Measurements from ENCODE around the gene ERICH2. TPM values are rescaled to one million over a fixed set of nuclear protein-coding genes. Genes with fewer than 3 reads are reported as not detected.

ERICH2 gene
- total RNA-seq, 1 experiment from 2014 or later = 1.1 TPM

DNA sequence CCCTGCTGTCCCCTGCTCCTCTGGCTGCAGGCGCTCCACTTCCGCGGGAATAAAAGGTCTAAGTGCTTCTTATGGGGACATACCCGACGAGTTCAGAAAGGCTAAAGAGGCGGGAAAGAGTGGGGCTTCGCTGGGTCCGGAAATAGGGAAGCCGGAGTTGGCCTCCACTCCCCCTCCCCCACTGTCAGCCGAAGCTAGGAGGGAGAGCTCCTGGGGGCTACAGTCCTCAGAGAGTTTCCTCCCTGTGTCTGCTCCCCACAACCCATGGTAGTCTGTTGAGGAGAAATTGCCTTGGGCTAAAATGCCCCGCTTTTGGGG is 53.7 kb downstream of the ERICH2 start (continued):
- TF ChIP-seq ZMAT4 (CRISPR knock-in tag; IDR thresholded peaks at IDR 0.05) = no peak
- no peak for TF ChIP-seq OVOL2 (CRISPR knock-in tag; IDR thresholded peaks at IDR 0.05; ENCODE audit: borderline replicate concordance)
- no peak; the same call in 1 of the 2 replicates for TF ChIP-seq KAT7 (CRISPR knock-in tag; IDR thresholded peaks at IDR 0.05; ENCODE audit: borderline replicate concordance)
- TF ChIP-seq ETV6 (CRISPR knock-in tag; IDR thresholded peaks at IDR 0.05) = peak; percentile 71
- TF ChIP-seq, protein P1, sequence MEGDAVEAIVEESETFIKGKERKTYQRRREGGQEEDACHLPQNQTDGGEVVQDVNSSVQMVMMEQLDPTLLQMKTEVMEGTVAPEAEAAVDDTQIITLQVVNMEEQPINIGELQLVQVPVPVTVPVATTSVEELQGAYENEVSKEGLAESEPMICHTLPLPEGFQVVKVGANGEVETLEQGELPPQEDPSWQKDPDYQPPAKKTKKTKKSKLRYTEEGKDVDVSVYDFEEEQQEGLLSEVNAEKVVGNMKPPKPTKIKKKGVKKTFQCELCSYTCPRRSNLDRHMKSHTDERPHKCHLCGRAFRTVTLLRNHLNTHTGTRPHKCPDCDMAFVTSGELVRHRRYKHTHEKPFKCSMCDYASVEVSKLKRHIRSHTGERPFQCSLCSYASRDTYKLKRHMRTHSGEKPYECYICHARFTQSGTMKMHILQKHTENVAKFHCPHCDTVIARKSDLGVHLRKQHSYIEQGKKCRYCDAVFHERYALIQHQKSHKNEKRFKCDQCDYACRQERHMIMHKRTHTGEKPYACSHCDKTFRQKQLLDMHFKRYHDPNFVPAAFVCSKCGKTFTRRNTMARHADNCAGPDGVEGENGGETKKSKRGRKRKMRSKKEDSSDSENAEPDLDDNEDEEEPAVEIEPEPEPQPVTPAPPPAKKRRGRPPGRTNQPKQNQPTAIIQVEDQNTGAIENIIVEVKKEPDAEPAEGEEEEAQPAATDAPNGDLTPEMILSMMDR (IDR thresholded peaks at IDR 0.05) = no peak

GRCh38 chr2:170824526-170825015 is 54.4 kb downstream of the ERICH2 start:
- no peak for ATAC-seq
- H3K4me1 Mint-ChIP-seq = peaks cover 36% of the 10 kb centered on the region
- peaks cover 96% of the 10 kb centered on the region for H3K27me3 Mint-ChIP-seq (ENCODE audit: low read depth)
- H3K27ac Mint-ChIP-seq = no peak overlapping the region
- H3K9me3 Mint-ChIP-seq = no peaks in the 10 kb centered on the region
- H3K36me3 Mint-ChIP-seq = no peaks in the 10 kb centered on the region
- 0 out of 2 replicates have a peak overlapping the region, but pooled peaks have one; percentile 44 for H3K4me3 Mint-ChIP-seq
- DNase-seq (ENCODE audit: low spot score) = no peak
- ChIA-PET POLR2A (no interaction called here), CTCF (interaction anchor here (0.6 to 2.6 kb wide), 6 partner anchors 9 to 463 kb away, joined by 3 to 17 read pairs (median 11); partner anchors contain the start of genes GAD1 and GORASP2)
- no peak for TF ChIP-seq MXD4 (CRISPR knock-in tag; IDR thresholded peaks at IDR 0.05; ENCODE audit: borderline replicate concordance)
- TF ChIP-seq ZNF512 (CRISPR knock-in tag; IDR thresholded peaks at IDR 0.05; ENCODE audit: borderline replicate concordance) = no peak
- TF ChIP-seq GTF2I (CRISPR knock-in tag; conservative IDR thresholded peaks at IDR 0.05) = no peak
- TF ChIP-seq, protein P2, sequence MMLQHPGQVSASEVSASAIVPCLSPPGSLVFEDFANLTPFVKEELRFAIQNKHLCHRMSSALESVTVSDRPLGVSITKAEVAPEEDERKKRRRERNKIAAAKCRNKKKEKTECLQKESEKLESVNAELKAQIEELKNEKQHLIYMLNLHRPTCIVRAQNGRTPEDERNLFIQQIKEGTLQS (CRISPR knock-in tag; conservative IDR thresholded peaks at IDR 0.05) = no peak
- TF ChIP-seq, protein P3, sequence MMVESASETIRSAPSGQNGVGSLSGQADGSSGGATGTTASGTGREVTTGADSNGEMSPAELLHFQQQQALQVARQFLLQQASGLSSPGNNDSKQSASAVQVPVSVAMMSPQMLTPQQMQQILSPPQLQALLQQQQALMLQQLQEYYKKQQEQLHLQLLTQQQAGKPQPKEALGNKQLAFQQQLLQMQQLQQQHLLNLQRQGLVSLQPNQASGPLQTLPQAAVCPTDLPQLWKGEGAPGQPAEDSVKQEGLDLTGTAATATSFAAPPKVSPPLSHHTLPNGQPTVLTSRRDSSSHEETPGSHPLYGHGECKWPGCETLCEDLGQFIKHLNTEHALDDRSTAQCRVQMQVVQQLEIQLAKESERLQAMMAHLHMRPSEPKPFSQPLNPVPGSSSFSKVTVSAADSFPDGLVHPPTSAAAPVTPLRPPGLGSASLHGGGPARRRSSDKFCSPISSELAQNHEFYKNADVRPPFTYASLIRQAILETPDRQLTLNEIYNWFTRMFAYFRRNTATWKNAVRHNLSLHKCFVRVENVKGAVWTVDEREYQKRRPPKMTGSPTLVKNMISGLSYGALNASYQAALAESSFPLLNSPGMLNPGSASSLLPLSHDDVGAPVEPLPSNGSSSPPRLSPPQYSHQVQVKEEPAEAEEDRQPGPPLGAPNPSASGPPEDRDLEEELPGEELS (CRISPR knock-in tag; IDR thresholded peaks at IDR 0.05) = no peak
- no peak for TF ChIP-seq ZNF671 (CRISPR knock-in tag; IDR thresholded peaks at IDR 0.05)
- no peak for TF ChIP-seq ZNF263 (CRISPR knock-in tag; IDR thresholded peaks at IDR 0.05; ENCODE audit: low read depth)
- no peak for TF ChIP-seq ATF2 (CRISPR knock-in tag; IDR thresholded peaks at IDR 0.05; ENCODE audit: borderline replicate concordance, low read depth)
- no peak for TF ChIP-seq NR1H2 (CRISPR knock-in tag; IDR thresholded peaks at IDR 0.05)
- TF ChIP-seq ETV6 (CRISPR knock-in tag; IDR thresholded peaks at IDR 0.05) = no peak
- TF ChIP-seq SMAD3 (CRISPR knock-in tag; IDR thresholded peaks at IDR 0.05; ENCODE audit: borderline replicate concordance) = no peak
- no peak for TF ChIP-seq USF2 (CRISPR knock-in tag; IDR thresholded peaks at IDR 0.05)
- TF ChIP-seq TCF7 (CRISPR knock-in tag; IDR thresholded peaks at IDR 0.05; ENCODE audit: low read depth) = no peak
- TF ChIP-seq AR (CRISPR knock-in tag; IDR thresholded peaks at IDR 0.05) = no peak
- TF ChIP-seq, protein P4, sequence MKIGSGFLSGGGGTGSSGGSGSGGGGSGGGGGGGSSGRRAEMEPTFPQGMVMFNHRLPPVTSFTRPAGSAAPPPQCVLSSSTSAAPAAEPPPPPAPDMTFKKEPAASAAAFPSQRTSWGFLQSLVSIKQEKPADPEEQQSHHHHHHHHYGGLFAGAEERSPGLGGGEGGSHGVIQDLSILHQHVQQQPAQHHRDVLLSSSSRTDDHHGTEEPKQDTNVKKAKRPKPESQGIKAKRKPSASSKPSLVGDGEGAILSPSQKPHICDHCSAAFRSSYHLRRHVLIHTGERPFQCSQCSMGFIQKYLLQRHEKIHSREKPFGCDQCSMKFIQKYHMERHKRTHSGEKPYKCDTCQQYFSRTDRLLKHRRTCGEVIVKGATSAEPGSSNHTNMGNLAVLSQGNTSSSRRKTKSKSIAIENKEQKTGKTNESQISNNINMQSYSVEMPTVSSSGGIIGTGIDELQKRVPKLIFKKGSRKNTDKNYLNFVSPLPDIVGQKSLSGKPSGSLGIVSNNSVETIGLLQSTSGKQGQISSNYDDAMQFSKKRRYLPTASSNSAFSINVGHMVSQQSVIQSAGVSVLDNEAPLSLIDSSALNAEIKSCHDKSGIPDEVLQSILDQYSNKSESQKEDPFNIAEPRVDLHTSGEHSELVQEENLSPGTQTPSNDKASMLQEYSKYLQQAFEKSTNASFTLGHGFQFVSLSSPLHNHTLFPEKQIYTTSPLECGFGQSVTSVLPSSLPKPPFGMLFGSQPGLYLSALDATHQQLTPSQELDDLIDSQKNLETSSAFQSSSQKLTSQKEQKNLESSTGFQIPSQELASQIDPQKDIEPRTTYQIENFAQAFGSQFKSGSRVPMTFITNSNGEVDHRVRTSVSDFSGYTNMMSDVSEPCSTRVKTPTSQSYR (CRISPR knock-in tag; IDR thresholded peaks at IDR 0.05) = no peak

All from WTC11 (cell line).